Progenitor cell of endocrine pancreas (in vitro differentiated cells): ENCODE results near the gene CXXC4. TPM values are rescaled to one million over a fixed set of nuclear protein-coding genes. Genes with fewer than 3 reads are reported as not detected.

ENCODE experiments used
- DNase-seq: peaks from one replicate; pipeline ENCODE4 v3.0.0; 2021; ENCODE audit warnings: low spot score; ENCODE audit not compliant: unreplicated experiment
- H3K27ac Mint-ChIP-seq: 2 replicates; pipeline ENCODE4 v1.8.0; 2021; ENCODE audit warnings: mild to moderate bottlenecking, moderate library complexity, mixed read lengths
- H3K27me3 Mint-ChIP-seq: 2 replicates; pipeline ENCODE4 v1.8.0; 2021; ENCODE audit warnings: mixed read lengths
- H3K36me3 Mint-ChIP-seq: 2 replicates; pipeline ENCODE4 v1.8.0; 2022; ENCODE audit warnings: mixed read lengths; ENCODE audit not compliant: insufficient read depth
- H3K4me1 Mint-ChIP-seq: 2 replicates; pipeline ENCODE4 v1.8.0; 2021; ENCODE audit warnings: low read depth, mixed read lengths
- H3K4me3 Mint-ChIP-seq: 2 replicates; pipeline ENCODE4 v1.8.0; 2021; ENCODE audit warnings: low read depth, mild to moderate bottlenecking, moderate library complexity, mixed read lengths
- H3K9me3 Mint-ChIP-seq: 2 replicates; pipeline ENCODE4 v1.8.0; 2021; ENCODE audit warnings: low read depth, mixed read lengths
- CTCF ChIP-seq: fragments of 200-600 bp; sonication (generic); IDR thresholded peaks from one replicate; pipeline ENCODE4 v1.5.0; 2021; ENCODE audit warnings: antibody characterized with exemption, mild to moderate bottlenecking; ENCODE audit not compliant: unreplicated experiment
- total RNA-seq: library from RNA; stranded (reverse); gene quantifications from 2 replicates; pipeline ENCODE4 v1.2.1, GENCODE V29; 2021

Gene CXXC4
- total RNA-seq, 1 donor from 2014 or later = 40.8 TPM

DNA sequence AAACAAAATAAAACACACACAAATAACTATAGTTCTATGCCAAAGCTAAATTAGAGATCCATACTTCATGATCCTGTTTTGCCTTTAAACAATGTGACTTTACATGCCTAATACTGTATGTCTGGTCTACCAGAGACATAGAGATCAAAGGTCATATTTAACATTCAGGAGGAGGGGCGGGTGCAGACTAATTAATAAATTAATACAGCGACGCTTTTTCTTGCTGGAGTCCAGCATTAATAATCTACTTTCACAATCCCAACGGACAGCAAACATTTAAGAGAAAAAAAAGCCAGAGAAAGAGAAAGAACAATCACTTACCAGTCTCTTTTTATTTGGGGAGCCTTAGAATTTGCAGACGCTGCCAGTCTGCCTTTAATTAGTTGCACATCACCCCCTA is 509 bp downstream of the CXXC4 start:
- Mint-ChIP-seq H3K4me1 (peaks cover 60% of the 10 kb centered on the region), H3K4me3 (peak overlapping the region; percentile 89), H3K36me3 (no peaks in the 10 kb centered on the region), H3K9me3 (no peaks in the 10 kb centered on the region), H3K27me3 (no peaks in the 10 kb centered on the region), H3K27ac (peak overlapping the region; percentile 98)
- DNase-seq = no peak
- TF ChIP-seq CTCF = no peak

DNA sequence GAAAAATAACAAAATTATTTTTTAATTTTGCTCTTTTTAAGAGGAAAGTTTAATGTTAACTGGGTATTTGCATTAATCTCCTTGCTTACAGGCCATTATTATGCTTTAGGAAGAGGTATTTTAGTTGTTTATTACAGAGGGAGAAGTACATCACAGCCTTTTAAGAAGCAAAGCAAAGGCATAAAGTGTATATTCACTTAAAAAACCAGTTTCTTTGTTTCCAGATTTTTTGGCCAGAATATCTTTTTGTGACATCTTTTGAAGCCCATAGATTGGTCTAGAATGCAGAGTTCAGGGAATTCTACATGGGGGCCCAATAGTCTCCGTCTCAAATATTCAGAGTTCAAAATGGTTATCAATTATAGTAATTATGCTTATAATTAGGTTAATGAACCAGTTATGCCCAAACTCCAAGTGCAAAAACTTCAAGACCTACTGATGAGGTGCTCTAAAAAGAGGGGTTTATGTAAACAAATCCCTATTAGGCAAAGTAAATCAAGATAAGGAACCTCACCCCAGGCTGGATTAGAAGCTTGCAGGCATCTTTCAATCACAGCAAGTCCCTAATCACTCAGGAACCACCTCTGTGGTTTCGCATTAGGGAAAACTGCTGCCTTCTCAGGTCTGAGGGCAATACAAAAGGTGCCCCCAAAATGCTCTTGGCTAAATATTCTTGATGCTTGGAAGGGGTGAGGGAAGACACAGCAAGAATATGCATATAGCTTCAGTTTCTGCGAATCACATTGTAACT is 1.4 kb downstream of the CXXC4 start:
- H3K36me3 Mint-ChIP-seq = no peaks in the 10 kb centered on the region
- no peak for TF ChIP-seq CTCF
- H3K4me3 Mint-ChIP-seq = peak overlapping the region; percentile 89
- no peaks in the 10 kb centered on the region for H3K9me3 Mint-ChIP-seq
- H3K27me3 Mint-ChIP-seq = no peaks in the 10 kb centered on the region
- DNase-seq = no peak
- H3K27ac Mint-ChIP-seq = peak overlapping the region; percentile 98
- peaks cover 57% of the 10 kb centered on the region for H3K4me1 Mint-ChIP-seq

GRCh38 chr4:104492183-104492771 is 2.4 kb downstream of the CXXC4 start:
- no peak for DNase-seq
- peak overlapping the region; percentile 89 for H3K4me3 Mint-ChIP-seq
- no peak for TF ChIP-seq CTCF
- H3K36me3 Mint-ChIP-seq = no peaks in the 10 kb centered on the region
- H3K4me1 Mint-ChIP-seq = peaks cover 59% of the 10 kb centered on the region
- no peaks in the 10 kb centered on the region for H3K9me3 Mint-ChIP-seq
- no peaks in the 10 kb centered on the region for H3K27me3 Mint-ChIP-seq
- H3K27ac Mint-ChIP-seq = peak overlapping the region; percentile 98

- no peak for TF ChIP-seq CTCF
- Mint-ChIP-seq H3K4me1 (peaks cover 65% of the 10 kb centered on the region), H3K4me3 (peak overlapping the region; percentile 89), H3K27ac (peak overlapping the region; percentile 98), H3K27me3 (no peaks in the 10 kb centered on the region), H3K9me3 (no peaks in the 10 kb centered on the region), H3K36me3 (no peaks in the 10 kb centered on the region)
- DNase-seq = peak; percentile 51
These were observed 3.1 kb downstream of the CXXC4 start for GRCh38 chr4:104491481-104492182.

GRCh38 chr4:104490770-104491480 is 3.8 kb downstream of the CXXC4 start:
- H3K4me1 Mint-ChIP-seq = peaks cover 63% of the 10 kb centered on the region

More at GRCh38 chr4:104490770-104491480, 3.8 kb downstream of the CXXC4 start:
- peak overlapping the region; percentile 89 for H3K4me3 Mint-ChIP-seq
- H3K27ac Mint-ChIP-seq = peak overlapping the region; percentile 92
- H3K36me3 Mint-ChIP-seq = no peaks in the 10 kb centered on the region
- no peak for TF ChIP-seq CTCF
- peak; percentile 25 for DNase-seq
- no peaks in the 10 kb centered on the region for H3K27me3 Mint-ChIP-seq
- no peaks in the 10 kb centered on the region for H3K9me3 Mint-ChIP-seq
